Stromal cell of bone marrow (primary cell): ENCODE data around the gene FAM216A.
A peak's percentile ranks its signal among the peaks of the same experiment; 100 is the strongest.
"Not testable (repeated sequence)": the region's sequence is repeated elsewhere in the genome, so short reads cannot be mapped to it uniquely, and the experiment has no call there.

Source experiments
- DNase-seq: peaks from one replicate; pipeline ENCODE4 v3.0.0-alpha.2; 2012; ENCODE audit warnings: low read depth

The FAM216A gene, protein sequence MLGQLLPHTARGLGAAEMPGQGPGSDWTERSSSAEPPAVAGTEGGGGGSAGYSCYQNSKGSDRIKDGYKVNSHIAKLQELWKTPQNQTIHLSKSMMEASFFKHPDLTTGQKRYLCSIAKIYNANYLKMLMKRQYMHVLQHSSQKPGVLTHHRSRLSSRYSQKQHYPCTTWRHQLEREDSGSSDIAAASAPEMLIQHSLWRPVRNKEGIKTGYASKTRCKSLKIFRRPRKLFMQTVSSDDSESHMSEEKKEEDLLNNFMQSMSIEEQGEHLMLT

DNA sequence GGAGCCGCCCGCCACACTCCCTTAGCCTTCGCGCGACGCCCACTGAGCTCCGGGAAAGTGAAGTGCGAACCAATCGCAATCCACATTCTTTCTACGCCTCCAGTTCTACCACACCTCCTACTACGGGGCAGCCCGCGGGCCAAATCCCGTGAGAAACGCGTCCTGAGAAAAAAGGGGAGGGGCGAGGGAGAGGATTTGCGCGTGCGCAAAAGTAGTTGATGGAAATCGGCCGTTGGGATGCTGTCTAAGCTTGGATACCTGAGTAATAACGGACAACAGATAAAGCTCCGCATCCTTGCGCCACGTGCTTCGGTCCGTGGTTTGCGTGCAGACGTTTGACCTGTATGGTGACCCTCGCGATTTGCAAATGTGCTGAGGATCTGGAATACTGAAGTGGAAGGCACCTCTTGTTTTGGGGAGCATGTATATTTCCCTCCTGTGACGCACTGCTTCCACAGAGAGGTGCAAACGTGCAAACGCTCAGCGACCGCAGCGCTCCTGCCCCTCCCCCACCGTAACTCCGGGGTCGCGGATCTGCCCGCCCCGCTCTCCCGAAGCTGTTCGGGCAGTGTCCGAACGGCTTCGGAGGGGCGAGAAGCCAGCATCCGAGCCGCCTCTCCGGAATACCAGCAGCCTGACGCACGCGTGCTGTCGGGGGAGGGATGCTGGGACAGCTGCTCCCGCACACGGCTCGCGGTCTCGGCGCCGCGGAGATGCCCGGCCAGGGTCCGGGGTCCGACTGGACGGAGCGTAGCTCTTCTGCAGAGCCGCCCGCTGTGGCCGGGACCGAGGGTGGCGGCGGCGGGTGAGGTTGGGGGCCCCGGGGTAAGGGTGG, at the start of gene FAM216A, which contains the start of gene GPN3:
FAM216A (plus strand) TSS at position 632 of the 835 bp plus-strand sequence; CDS start at position 663, 31 bp downstream.
GPN3 (minus strand) TSS at position 44 of the 835 bp plus-strand sequence. CDS start 54 bp downstream, outside the sequence.
- DNase-seq: peak; percentile 97

DNA sequence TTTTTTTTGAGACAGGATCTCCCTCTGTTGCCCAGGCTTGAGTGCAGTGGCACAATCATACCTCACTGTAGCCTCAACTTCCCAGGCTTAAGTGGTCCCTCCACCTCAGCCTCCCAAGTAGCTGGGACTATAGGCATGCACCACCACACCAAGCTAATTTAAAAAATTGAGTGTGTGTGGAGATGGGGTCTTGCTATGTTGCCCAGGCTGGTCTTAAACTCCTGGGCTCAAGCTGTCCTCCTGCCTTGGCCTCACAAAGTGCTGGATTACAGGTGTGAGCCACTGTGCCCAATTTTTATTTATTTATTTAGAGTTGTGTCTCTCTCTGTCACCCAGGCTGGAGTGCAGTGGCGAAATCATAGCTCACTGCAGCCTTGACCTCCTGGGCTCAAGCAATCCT, 48.0 kb upstream of the FAM216A start:
- not testable (repeated sequence) for DNase-seq

DNA sequence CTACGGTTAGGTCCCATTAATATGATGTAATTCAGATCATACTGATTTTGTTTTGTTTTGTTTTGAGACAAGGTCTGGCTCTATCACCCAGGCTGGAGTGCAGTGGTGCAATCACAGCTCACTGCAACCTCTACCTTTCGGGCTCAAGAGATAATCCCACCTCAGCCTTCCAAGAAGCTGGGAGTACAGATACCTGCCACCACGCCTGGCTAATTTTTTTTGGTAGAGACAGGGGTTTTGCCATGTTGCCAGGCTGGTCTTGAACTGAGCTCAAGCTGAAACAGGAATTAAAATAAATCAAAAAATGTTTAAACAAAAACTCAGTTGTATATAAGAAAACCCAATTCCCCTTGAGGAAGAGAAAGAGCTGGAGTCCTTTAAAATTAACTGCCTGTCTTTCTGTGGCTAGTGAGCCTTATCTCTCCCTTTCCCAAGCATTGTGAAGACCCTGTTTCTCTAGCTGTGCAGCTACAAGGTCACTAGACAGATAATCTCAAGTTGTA, 47.4 kb upstream of the FAM216A start:
- no peak for DNase-seq

DNA sequence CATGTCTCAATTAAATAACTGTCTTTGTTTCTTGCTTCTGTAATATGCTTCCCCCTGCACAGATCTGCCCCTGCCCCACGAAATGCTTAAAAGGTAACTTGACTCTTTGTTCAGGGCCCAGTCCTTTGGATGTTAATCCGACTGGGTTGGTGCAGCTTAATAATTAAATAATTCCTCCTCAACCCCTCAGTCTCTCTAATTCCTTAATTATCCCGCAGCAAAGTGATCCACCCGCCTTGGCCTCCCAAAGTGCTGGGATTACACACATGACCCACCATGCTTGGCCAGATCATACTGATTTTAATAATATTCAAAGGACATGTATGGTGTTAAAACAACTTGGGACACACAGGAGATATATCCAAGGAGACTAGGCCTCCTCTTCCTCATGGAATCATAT, 46.9 kb upstream of the FAM216A start:
- no peak for DNase-seq

DNA sequence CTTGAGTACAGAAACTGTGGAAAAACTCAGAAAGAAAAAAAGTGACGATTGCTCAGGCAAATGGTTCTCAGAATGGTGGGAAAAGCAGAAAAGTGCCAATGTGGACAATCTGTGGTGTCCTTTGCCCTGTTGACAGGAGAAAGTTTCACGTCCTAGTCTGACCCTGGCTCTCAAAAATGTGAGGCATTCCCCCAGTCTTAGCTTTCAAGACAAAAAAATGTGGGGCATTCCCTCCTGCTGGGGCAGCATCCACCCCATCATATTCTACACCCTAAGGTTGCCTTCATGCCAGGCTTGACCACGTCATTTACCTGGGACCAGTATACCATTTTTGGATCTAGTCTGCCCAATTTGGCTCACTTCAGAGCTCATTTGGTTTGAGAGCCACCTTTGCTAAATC, 44.4 kb upstream of the FAM216A start:
- no peak for DNase-seq

DNA sequence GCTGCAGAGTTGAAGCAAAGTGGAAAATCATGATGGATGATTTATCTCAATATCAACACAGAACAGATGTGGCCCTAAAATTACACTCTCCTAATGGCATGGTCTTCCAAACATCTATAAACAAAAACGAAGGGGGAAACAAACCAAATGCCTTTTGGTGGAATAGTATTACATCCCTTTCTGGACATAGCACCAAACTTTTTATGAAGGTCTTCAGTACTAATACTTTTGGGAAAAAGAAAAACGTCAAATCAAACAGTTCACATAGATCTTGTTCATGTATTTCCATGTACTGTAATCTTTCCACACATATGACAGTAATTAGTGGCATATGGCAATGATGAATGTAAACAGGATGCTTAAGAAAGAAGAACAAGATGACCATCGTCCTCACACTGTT, 42.2 kb upstream of the FAM216A start:
- no peak for DNase-seq

DNA sequence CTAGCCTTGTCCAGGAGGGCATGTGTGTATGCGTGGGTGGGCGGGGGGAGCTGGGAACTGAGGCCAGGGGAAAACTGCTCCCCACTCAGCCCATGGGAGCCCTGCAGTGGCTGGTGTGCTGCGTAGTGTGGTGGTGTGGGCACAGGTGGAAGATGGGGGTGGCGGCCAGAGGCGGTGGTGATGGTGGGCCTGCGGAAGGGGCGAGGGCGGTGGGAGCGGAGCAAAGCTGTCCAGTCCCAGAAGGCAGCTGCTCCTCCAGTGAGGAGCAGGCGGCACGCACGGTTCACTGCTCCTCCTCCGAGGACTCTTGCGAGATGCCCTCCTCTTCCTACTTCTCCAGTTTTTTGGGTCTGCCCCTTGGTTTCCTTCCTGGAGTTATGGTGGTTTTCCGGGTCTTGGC, 39.0 kb upstream of the FAM216A start:
- DNase-seq: not testable (repeated sequence)

DNA sequence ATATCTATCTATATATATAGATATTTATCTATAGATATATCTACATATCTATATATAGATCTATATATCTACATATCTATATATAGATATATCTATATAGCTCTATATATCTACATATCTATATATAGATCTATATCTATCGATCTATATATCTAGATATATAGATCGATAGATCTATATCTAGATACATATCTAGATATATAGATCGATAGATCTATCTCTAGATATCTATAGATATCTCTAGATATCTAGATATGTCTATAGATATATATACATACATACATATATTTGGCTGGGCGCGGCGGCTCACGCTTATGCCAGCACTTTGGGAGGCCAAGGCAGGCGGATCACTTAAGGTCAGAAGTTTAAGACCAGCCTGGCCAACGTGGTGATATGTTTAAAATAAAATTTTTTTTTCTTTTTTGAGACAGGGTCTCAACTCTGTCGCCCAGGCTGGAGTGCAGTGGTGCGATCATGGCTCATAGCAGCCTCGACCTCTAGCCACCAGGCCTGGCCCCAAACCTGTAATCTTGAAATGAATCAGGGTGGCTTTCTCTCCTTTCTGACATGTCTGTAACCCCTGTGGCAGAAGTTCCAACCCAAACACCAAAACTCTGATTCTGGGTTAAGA, 36.6 kb upstream of the FAM216A start:
- DNase-seq: no peak

DNA sequence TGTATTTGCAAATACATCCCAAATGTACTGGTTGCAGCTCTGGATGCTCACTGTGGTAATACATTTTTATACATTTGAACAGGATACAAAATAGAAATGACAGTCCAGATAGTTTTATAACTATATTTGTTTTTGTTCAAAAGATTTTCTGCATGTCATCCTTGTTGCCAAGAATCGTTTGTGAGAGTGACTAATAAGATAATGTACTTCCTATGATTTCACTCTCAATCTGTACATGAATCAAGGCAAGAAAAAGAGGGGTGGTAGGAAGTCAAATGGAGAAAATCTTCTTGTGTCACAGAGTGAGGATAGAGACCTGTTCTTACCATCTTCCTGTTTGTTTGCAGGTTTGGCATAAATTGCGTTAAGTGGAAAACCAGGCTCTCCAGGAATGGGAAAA, 32.4 kb upstream of the FAM216A start:
- DNase-seq: peak; percentile 7

DNA sequence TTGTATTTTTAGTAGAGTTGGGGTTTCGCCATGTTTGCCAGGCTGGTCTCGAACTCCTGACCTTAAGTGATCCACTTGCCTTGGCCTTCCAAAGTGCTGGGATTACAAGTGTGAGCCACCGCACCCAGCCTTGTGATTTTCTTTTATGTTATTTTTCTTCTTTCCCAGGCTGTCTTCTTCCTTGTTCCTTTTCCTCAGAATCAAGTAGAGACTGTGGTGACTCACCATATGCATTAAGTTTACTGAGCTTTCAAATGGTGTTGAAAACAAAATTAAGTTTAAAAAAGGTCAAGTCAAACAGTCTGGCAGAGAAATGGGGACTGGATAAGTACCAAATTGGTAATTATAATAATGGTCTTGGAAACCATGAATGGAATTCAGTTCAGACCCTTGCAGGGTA, 24.2 kb upstream of the FAM216A start:
- no peak for DNase-seq

DNA sequence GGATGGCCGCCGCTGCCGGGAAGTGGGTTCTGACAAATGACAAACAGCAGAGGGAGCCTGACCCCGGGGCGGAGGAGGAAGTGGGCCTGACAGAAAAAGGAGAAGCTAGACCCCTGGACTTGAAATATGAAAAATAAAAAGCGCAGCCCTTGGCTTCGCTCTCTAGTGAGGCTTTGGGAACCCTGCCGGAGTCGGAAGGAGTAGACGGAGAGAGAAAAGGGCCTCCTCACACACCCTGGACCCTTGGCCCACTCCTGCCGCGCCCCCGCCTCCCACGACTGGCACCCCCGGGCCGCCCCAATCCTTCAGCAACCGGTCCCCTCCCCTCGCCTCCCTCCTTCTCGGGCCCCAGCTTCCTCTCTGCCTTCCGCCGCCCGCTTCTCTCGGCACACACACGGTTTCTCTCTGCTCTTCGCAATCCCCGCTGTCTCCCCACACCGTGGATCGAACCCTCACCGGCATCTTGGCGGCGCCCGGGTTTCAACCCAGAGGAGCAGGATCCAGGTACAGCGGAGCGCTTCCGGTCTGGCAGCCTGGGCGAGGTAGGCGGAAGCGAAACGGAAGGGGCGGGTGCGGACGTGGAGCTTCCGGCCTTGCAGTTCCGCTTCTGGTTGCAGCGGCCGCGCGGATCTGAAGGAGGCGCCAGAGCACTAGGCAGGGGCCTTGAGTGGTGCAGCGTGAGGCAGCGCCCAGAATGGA, 18.7 kb upstream of the FAM216A start, which contains the start of gene ARPC3:
ARPC3 (minus strand) TSS at position 539 of the 699 bp plus-strand sequence; CDS start at position 462, 77 bp downstream.
- peak; percentile 87 for DNase-seq

DNA sequence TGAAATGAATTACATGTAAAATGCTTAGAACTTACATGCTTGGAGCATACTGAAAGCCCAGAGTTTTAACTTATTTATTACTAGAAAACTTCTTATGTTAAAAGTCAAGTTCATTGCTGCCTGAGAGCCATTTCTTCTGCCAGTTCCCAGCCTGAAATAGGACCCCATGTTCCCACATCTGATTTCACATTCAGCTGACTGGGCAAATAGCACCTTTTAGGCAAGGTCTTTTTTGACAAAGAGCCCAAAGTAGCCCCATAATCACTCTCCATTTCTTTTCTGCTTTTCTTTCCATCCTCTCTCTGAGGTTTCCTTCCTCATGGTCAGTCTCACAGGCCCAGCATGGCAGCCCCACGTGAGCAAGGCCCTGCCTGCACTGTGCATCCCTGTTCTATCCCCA, 17.4 kb upstream of the FAM216A start:
- DNase-seq: no peak

DNA sequence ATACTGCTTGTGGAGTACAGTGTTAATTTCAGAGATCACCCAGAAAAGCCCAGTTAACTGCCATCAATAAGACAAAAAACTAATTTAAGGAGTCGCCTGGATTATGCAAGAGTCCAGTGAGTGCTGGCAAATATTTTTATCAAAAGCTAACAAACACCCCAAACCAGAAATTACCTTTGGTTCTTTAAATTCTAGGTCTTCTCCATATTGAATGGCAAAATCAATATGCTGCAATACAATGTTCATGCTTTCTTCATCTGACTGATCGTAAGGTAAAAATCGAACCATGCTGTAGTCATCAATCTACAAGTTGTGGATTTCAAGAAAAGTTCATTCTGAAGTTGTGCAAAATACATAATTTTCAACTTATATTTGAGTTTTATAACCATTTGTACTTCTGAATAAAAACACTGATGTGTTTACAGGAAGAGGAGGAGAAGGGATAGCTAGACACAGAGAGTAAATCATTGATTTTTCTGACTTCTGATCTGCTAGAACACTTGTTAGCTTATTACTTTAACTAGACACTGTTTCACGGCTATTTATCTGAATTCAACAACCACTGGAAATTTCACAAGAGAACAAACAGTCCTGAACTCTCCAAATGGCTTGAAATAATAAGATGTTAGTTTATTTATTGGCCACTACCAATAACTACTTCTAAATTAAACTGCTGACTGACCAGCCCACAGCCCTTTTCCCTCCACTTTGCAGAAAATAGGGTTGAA, 14.9 kb upstream of the FAM216A start:
- no peak for DNase-seq

DNA sequence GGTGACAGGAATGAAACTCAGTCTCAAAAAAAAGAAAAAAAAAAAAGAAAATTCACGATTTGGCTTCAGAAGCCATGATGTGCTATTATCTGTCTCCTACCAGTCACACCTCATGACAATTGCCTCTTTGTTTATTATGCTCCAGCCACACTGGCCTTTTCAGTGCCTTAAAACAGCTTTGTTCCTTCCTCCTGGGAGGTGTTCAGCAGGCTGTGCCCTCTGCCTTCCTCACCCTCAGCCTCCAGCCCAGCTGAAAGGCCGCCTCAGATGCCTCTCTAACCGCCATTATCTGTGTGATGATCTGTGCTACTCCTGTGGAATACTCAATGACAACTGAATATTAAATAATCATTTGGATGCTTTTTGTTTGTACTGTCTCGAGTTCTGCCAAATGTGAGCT, 9.9 kb upstream of the FAM216A start:
- no peak for DNase-seq

DNA sequence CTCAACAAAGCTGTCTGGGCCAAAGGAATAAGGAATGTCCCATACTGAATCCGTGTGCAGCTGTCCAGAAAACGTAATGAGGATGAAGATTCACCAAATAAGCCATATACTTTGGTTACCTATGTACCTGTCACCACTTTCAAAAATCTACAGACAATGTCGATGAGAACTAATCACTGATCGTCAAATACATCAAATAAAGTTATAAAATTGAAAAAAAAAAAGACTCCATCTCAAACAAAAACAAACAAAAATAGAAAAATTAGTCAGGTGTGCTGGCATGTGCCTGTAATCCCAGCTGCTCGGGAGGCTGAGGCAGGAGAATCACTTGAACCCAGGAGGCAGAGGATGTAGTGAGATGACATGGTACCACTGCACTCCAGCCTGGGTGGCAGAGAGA, 7.5 kb upstream of the FAM216A start:
- not testable (repeated sequence) for DNase-seq

DNA sequence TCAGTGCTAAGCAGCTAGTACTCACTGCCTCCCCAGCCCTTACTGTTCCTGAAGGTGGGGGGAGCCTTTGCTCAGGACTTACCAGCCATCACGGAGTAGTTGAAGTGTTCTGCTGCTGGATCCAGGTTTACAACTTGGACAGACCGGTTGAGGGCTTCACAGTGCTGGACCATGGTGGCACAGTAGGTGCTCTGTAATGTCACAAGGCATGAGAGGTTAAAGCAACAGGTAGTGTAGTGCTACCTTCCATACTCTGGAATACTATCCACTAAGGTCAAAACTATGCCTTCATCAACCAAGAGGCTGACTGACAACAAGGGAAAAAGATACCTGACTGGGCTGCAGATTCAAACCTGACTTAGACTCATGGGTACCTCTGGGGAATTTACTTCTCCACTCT, 3.6 kb upstream of the FAM216A start:
- DNase-seq: no peak

DNA sequence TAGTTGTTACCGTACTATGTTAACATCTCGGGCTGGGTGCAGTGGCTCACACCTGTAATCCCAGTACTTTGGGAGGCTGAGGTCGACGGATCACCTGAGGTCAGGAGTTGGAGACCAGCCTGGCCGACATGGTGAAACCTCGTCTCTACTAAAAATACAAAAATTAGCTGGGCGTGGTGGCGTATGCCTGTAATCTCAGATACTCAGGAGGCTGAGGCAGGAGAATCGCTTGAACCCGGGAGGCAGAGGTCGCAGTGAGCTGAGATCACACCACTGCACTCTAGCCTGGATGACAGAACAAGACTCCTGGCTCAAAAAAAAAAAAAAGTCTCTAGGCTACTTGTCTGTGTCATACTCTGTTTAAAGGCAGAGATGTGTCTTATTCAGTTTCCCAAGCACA, 2.9 kb upstream of the FAM216A start:
- not testable (repeated sequence) for DNase-seq

DNA sequence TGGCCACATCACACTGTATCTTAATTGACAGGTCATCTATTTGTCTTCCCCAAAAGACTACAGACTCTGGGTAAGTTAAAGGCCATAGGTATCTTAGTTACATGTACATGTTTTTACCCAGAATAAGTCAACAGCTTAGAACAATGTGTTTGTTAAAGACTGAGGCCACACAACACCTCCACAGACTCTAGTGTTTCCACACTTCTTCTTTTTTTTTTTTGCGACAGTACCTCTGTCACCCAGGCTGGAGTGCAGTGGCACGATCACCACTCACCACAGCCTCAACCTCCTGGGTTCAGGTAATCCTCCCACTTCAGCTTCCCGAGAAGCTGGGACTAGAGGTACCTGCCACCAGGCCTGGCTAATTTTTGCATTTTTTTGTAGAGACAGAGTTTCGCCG, 1.9 kb upstream of the FAM216A start:
- no peak for DNase-seq

DNA sequence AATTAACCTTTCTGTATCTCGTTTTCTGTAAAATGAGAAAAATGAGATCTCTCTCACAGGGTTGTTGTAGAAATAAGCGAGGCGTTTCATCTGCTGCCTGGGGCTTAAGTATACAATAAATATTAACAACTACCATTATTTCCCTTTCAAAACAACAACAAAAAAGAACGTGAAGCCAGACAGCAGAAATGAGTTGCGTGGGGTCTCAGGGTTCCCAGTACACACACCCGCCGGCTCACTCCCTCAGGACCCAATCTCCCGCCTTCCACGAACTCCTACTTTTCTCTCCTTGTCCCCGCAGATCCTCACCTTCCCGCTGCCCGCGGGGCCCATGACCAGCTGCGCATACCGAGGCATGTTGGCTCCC, 815 bp upstream of the FAM216A start:
- no peak for DNase-seq

DNA sequence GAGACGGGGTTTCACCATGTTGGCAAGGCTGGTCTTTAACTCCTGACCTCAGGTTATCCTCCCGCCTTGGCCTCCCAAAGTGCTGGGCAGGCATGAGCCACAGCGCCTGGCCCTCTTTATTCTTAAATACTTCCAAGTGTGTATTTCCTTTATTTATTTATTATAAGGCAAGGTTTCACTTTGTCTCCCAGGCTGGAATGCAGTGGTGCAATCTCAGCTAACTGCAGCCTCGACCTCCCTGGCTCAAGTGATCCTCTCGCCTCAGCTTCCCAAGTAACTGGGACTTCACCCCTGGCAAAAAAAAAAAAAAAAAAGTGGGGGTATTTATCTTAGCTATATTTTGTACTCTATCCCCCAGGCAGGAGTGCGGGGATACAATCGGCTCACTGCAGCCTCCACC, 6.8 kb downstream of the FAM216A start:
- no peak for DNase-seq

DNA sequence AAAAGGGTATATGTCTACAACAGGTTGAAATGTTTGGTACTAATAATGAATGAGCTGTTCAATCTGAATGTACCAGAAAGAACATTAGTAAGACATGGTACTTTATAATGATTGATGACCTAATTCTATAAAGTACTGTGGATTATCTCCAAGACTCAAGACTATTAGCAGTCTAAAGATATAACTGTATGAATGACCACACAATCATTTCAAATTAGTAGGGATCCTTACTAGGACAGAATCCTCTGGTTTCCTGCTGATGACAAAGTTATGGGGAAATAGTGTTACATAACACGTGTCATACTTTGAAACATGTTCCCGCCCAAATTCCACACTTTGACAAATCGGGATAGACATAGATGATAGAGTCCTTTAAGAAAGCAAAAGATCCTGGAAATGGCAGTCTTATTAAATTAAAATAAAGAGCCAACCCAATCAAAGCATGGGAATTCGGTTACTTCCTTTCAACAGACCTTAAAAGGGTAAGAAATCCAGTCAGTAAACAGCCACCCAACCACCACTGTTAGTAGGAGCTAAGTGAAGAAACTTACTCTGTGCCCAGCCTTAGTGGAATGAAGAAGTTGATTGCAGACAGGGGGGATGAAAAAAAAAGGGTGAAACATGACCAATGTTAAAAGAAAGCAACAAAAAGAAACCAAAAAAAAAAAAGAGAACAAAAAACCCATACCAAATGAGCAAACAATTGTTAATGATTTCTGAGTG, 30.5 kb downstream of the FAM216A start:
- peak; percentile 27 for DNase-seq
